Measurements from ENCODE around the gene DOP1B. TPM values are rescaled to one million over a fixed set of nuclear protein-coding genes. Genes with fewer than 3 reads are reported as not detected.

The DOP1B gene
- total RNA-seq, 1 donor from 2014 or later, result 26.1 TPM

DNA sequence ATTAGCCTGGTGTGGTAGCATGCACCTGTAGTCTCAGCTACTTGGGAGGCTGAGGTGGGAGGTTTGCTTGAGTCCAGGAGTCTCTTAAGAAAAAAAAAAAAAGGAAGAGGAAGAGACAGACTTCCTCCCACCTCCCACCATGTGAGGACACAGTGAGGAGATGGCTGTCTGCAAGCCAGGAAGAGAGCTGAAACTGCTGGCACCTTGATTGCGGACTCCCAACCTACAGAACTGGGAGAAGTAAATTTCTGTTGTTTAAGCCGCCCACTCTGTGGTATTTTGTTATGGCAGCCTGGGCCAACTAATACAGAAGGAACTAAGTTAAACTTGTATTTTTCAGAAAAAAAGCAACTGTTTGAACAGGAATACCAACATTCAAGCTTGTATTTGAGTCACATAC is 21.7 kb downstream of the DOP1B start:
- H3K9me3 Mint-ChIP-seq (ENCODE audit: unreplicated experiment), result no peaks in the 10 kb centered on the region
- Histone ChIP-seq H3K27ac (ENCODE audit: low read depth, low read length) (no peak overlapping the region), H3K9ac (ENCODE audit: low read length) (no peak overlapping the region), H4K20me1 (ENCODE audit: insufficient read depth, low read length) (peaks cover 9% of the 10 kb centered on the region), H3K36me3 (ENCODE audit: insufficient read depth, low read length) (no peaks in the 10 kb centered on the region), H3K27me3 (ENCODE audit: insufficient read depth, low read length) (no peaks in the 10 kb centered on the region), H3K79me2 (ENCODE audit: insufficient read depth, low read length) (peaks cover 6% of the 10 kb centered on the region), H3K4me1 (ENCODE audit: insufficient read depth, low read length) (no peaks in the 10 kb centered on the region), H3K4me2 (ENCODE audit: low read length) (no peak overlapping the region), H3K4me3 (ENCODE audit: insufficient read depth, low read depth, low read length) (no peak overlapping the region), H2AFZ (ENCODE audit: low read depth, low read length) (no peak overlapping the region), H3K9me3 (ENCODE audit: insufficient read depth, low read depth, low read length) (no peaks in the 10 kb centered on the region)
- H3K27me3 Mint-ChIP-seq (ENCODE audit: low read depth, unreplicated experiment), result no peaks in the 10 kb centered on the region
- DNase-seq (ENCODE audit: low read depth) (no peak), FAIRE-seq (no peak)
- H3K27ac Mint-ChIP-seq (ENCODE audit: unreplicated experiment), result no peak overlapping the region
- peaks cover 15% of the 10 kb centered on the region for H3K36me3 Mint-ChIP-seq (ENCODE audit: low read depth, unreplicated experiment)
- H3K4me1 Mint-ChIP-seq (ENCODE audit: low read depth, unreplicated experiment), result no peaks in the 10 kb centered on the region
- no peak overlapping the region for H3K4me3 Mint-ChIP-seq (ENCODE audit: unreplicated experiment)
- TF ChIP-seq, protein P1, sequence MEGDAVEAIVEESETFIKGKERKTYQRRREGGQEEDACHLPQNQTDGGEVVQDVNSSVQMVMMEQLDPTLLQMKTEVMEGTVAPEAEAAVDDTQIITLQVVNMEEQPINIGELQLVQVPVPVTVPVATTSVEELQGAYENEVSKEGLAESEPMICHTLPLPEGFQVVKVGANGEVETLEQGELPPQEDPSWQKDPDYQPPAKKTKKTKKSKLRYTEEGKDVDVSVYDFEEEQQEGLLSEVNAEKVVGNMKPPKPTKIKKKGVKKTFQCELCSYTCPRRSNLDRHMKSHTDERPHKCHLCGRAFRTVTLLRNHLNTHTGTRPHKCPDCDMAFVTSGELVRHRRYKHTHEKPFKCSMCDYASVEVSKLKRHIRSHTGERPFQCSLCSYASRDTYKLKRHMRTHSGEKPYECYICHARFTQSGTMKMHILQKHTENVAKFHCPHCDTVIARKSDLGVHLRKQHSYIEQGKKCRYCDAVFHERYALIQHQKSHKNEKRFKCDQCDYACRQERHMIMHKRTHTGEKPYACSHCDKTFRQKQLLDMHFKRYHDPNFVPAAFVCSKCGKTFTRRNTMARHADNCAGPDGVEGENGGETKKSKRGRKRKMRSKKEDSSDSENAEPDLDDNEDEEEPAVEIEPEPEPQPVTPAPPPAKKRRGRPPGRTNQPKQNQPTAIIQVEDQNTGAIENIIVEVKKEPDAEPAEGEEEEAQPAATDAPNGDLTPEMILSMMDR (IDR thresholded peaks at IDR 0.05; ENCODE audit: insufficient read depth, low read depth, low read length), result no peak
- no peak for TF ChIP-seq EZH2 (IDR thresholded peaks at IDR 0.05; ENCODE audit: insufficient read depth, low read length)

DNA sequence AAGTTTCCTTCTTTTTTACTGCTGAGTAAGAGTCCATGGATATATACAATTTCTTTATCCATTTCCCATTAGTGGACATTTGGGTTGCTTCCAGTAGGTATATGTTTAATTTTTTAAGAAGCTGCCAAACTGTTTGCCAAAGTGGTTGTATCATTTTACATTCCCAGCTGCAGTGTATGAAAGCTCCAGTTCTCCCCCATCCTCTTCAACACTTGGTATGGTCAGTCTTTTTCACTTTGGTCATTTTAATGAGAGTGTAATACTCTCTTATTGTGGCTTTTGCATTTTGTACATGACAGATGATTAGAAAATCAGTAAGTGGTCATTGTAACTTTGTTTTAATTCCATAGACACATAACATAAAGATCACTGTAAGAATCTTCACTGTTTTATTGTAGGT is 22.5 kb downstream of the DOP1B start:
- Histone ChIP-seq H3K4me1 (ENCODE audit: insufficient read depth, low read length) (no peaks in the 10 kb centered on the region), H4K20me1 (ENCODE audit: insufficient read depth, low read length) (peaks cover 9% of the 10 kb centered on the region), H3K9ac (ENCODE audit: low read length) (no peak overlapping the region), H3K27ac (ENCODE audit: low read depth, low read length) (no peak overlapping the region), H3K9me3 (ENCODE audit: insufficient read depth, low read depth, low read length) (no peaks in the 10 kb centered on the region), H2AFZ (ENCODE audit: low read depth, low read length) (no peak overlapping the region), H3K4me2 (ENCODE audit: low read length) (no peak overlapping the region), H3K4me3 (ENCODE audit: insufficient read depth, low read depth, low read length) (no peak overlapping the region), H3K79me2 (ENCODE audit: insufficient read depth, low read length) (peaks cover 6% of the 10 kb centered on the region), H3K27me3 (ENCODE audit: insufficient read depth, low read length) (no peaks in the 10 kb centered on the region), H3K36me3 (ENCODE audit: insufficient read depth, low read length) (no peaks in the 10 kb centered on the region)
- DNase-seq (ENCODE audit: low read depth) (no peak), FAIRE-seq (no peak)
- Mint-ChIP-seq H3K4me1 (ENCODE audit: low read depth, unreplicated experiment) (no peaks in the 10 kb centered on the region), H3K27me3 (ENCODE audit: low read depth, unreplicated experiment) (no peaks in the 10 kb centered on the region), H3K4me3 (ENCODE audit: unreplicated experiment) (no peak overlapping the region), H3K9me3 (ENCODE audit: unreplicated experiment) (no peaks in the 10 kb centered on the region), H3K36me3 (ENCODE audit: low read depth, unreplicated experiment) (peaks cover 16% of the 10 kb centered on the region), H3K27ac (ENCODE audit: unreplicated experiment) (no peak overlapping the region)
- TF ChIP-seq, protein P1 (IDR thresholded peaks at IDR 0.05; ENCODE audit: insufficient read depth, low read depth, low read length), result no peak
- no peak for TF ChIP-seq EZH2 (IDR thresholded peaks at IDR 0.05; ENCODE audit: insufficient read depth, low read length)

DNA sequence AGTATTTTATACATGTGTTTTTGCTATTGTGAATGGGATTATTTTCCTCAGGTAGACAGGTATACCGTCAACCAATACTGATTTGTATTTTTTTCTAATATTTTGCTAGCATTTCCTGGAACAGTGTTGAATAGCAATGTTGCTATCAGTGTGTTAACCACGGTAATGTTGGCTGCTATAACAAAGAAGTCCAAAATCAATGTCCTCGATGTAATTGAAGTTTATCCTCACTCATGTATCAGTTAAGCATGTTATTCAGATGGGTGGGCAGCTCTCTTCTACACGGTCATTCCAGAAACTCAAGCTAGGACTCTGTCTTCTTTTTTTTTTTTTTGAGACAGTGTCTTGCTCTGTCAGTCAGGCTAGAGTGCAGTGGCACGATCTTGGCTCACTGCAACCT is 24.3 kb downstream of the DOP1B start:
- Histone ChIP-seq H3K4me3 (ENCODE audit: insufficient read depth, low read depth, low read length) (no peak overlapping the region), H3K9me3 (ENCODE audit: insufficient read depth, low read depth, low read length) (no peaks in the 10 kb centered on the region), H3K27ac (ENCODE audit: low read depth, low read length) (no peak overlapping the region), H3K4me1 (ENCODE audit: insufficient read depth, low read length) (no peaks in the 10 kb centered on the region), H3K79me2 (ENCODE audit: insufficient read depth, low read length) (peaks cover 9% of the 10 kb centered on the region), H3K27me3 (ENCODE audit: insufficient read depth, low read length) (no peaks in the 10 kb centered on the region), H3K4me2 (ENCODE audit: low read length) (no peak overlapping the region), H3K9ac (ENCODE audit: low read length) (no peak overlapping the region), H4K20me1 (ENCODE audit: insufficient read depth, low read length) (peaks cover 9% of the 10 kb centered on the region), H3K36me3 (ENCODE audit: insufficient read depth, low read length) (no peaks in the 10 kb centered on the region), H2AFZ (ENCODE audit: low read depth, low read length) (no peak overlapping the region)
- Mint-ChIP-seq H3K27ac (ENCODE audit: unreplicated experiment) (no peak overlapping the region), H3K4me1 (ENCODE audit: low read depth, unreplicated experiment) (no peaks in the 10 kb centered on the region), H3K4me3 (ENCODE audit: unreplicated experiment) (no peak overlapping the region), H3K9me3 (ENCODE audit: unreplicated experiment) (no peaks in the 10 kb centered on the region), H3K27me3 (ENCODE audit: low read depth, unreplicated experiment) (no peaks in the 10 kb centered on the region), H3K36me3 (ENCODE audit: low read depth, unreplicated experiment) (peaks cover 16% of the 10 kb centered on the region)
- no peak for DNase-seq (ENCODE audit: low read depth)
- TF ChIP-seq, protein P1 (IDR thresholded peaks at IDR 0.05; ENCODE audit: insufficient read depth, low read depth, low read length), result no peak
- no peak for TF ChIP-seq EZH2 (IDR thresholded peaks at IDR 0.05; ENCODE audit: insufficient read depth, low read length)
- no peak for FAIRE-seq

All from astrocyte (in vitro differentiated cells and primary cell).